Thoracic aorta (tissue), 2 donors: Measurements from ENCODE around the gene MAPK8. TPM values are rescaled to one million over a fixed set of nuclear protein-coding genes. Genes with fewer than 3 reads are reported as not detected.
"Not testable (repeated sequence)": the region's sequence is repeated elsewhere in the genome, so short reads cannot be mapped to it uniquely, and the experiment has no call there.

Experiments
- ATAC-seq: fragments of 150-250 bp; one replicate; pipeline ENCODE4 v1.8.0; 2017; ENCODE audit warnings: low read depth; ENCODE audit not compliant: insufficient number of reproducible peaks, low FRiP score
- DNase-seq: peaks from one replicate; pipeline ENCODE4 v3.0.0-alpha.2; 2020; ENCODE audit warnings: low spot score
- H3K27ac ChIP-seq, 2 donors: fragments of 200-600 bp; sonication (generic); 1 replicate in 1 of 2; 2 replicates in 1 of 2; pipeline ENCODE4 v1.5.1; 2016; ENCODE audit warnings: mild to moderate bottlenecking in 2 of 2, moderate library complexity in 2 of 2
- H3K27me3 ChIP-seq: fragments of 200-600 bp; sonication (generic); replicated peaks from 2 replicates; pipeline ENCODE4 v1.6.0; 2016; ENCODE audit warnings: mild to moderate bottlenecking; ENCODE audit not compliant: insufficient read depth
- H3K36me3 ChIP-seq: fragments of 200-600 bp; sonication (generic); one replicate; pipeline ENCODE4 v1.5.1; 2016
- H3K4me1 ChIP-seq, 2 donors: fragments of 200-600 bp; sonication (generic); 1 replicate in 1 of 2; 2 replicates in 1 of 2; pipeline versions ENCODE4 v1.5.1 to v1.6.0; 2016; ENCODE audit warnings: low read depth in 2 of 2, mild to moderate bottlenecking in 1 of 2; ENCODE audit not compliant: control insufficient read depth in 1 of 2
- H3K4me3 ChIP-seq: fragments of 200-600 bp; sonication (generic); 2 replicates; pipeline ENCODE4 v1.5.1; 2016; ENCODE audit warnings: mild to moderate bottlenecking
- H3K9me3 ChIP-seq: fragments of 200-600 bp; sonication (generic); 2 replicates; pipeline ENCODE4 v1.5.1; 2016
- CTCF ChIP-seq: fragments of 200-600 bp; sonication (generic); IDR thresholded peaks from one replicate; pipeline ENCODE4 v1.5.1; 2019; ENCODE audit warnings: antibody characterized with exemption
- total RNA-seq, 2 donors: library from RNA; depleted of rRNA; stranded (reverse); fragments of >200 nt; gene quantifications; one replicate each; pipeline versions ENCODE4 v1.1.0 to v1.2.3, GENCODE V29; 2016

The MAPK8 gene
- total RNA-seq, 2 donors from 2014 or later, result 19.5 to 57.4 TPM

- Histone ChIP-seq H3K36me3 (no peaks in the 10 kb centered on the region), H3K27ac (no peak overlapping the region), H3K27me3 (no peaks in the 10 kb centered on the region), H3K9me3 (peaks cover 9% of the 10 kb centered on the region), H3K4me3 (no peak overlapping the region), H3K4me1 (peaks cover 3 to 4% of the 10 kb centered on the region in 2 donors)
- ATAC-seq, result no peak
- TF ChIP-seq CTCF, result no peak
- DNase-seq, result no peak
These were observed 37.6 kb downstream of the MAPK8 start for GRCh38 chr10:48343921-48344598.

- H3K4me3 ChIP-seq, H3K36me3 ChIP-seq, DNase-seq, H3K9me3 ChIP-seq, H3K27me3 ChIP-seq, H3K4me1 ChIP-seq, ATAC-seq, H3K27ac ChIP-seq: not testable (repeated sequence)
These were observed 39.8 kb downstream of the MAPK8 start for GRCh38 chr10:48346248-48346647.

GRCh38 chr10:48347539-48347938 is 41.1 kb downstream of the MAPK8 start:
- DNase-seq, ATAC-seq, H3K4me3 ChIP-seq, H3K27me3 ChIP-seq, H3K9me3 ChIP-seq, H3K27ac ChIP-seq, H3K4me1 ChIP-seq, H3K36me3 ChIP-seq: not testable (repeated sequence)

GRCh38 chr10:48347943-48348342 is 41.5 kb downstream of the MAPK8 start:
- not testable (repeated sequence) for H3K9me3 ChIP-seq, H3K4me3 ChIP-seq, H3K27ac ChIP-seq, ATAC-seq, H3K36me3 ChIP-seq, H3K4me1 ChIP-seq, DNase-seq, H3K27me3 ChIP-seq

GRCh38 chr10:48353246-48353645 is 46.8 kb downstream of the MAPK8 start:
- Histone ChIP-seq H3K4me3 (no peak overlapping the region), H3K9me3 (peaks cover under 1% of the 10 kb centered on the region), H3K27ac (no peak overlapping the region), H3K4me1 (no peaks in the 10 kb centered on the region), H3K27me3 (no peaks in the 10 kb centered on the region), H3K36me3 (no peaks in the 10 kb centered on the region)
- DNase-seq (no peak), ATAC-seq (no peak)
- no peak for TF ChIP-seq CTCF

GRCh38 chr10:48357631-48358030 is 51.2 kb downstream of the MAPK8 start:
- Histone ChIP-seq H3K27me3 (no peaks in the 10 kb centered on the region), H3K9me3 (no peaks in the 10 kb centered on the region), H3K4me3 (no peak overlapping the region), H3K27ac (no peak overlapping the region), H3K36me3 (no peaks in the 10 kb centered on the region), H3K4me1 (no peaks in the 10 kb centered on the region)
- ATAC-seq, result no peak
- TF ChIP-seq CTCF, result no peak
- no peak for DNase-seq

- H3K27me3 ChIP-seq, result no peaks in the 10 kb centered on the region
- H3K27ac ChIP-seq, result no peak overlapping the region
- ATAC-seq, result no peak
- DNase-seq, result no peak
- TF ChIP-seq CTCF, result no peak
- no peaks in the 10 kb centered on the region for H3K9me3 ChIP-seq
- no peaks in the 10 kb centered on the region for H3K36me3 ChIP-seq
- H3K4me1 ChIP-seq, result no peaks in the 10 kb centered on the region
- H3K4me3 ChIP-seq, result no peak overlapping the region
These were observed 51.7 kb downstream of the MAPK8 start for GRCh38 chr10:48358162-48358561.
